Left ventricle myocardium superior (tissue), 1 donor: Measurements from ENCODE around the gene SHC1. TPM values are rescaled to one million over a fixed set of nuclear protein-coding genes. Genes with fewer than 3 reads are reported as not detected.

Experiments
- ATAC-seq: fragments of 200-7000 bp; cut with Tn5 transposase; one replicate; pipeline ENCODE4 v1.9.1; 2020; ENCODE audit warnings: mild to moderate bottlenecking, moderate library complexity
- DNase-seq: peaks from one replicate; pipeline ENCODE4 v3.0.0-alpha.2; 2020
- intact Hi-C: fragments of 100-400 bp; cut with micrococcal nuclease; formaldehyde crosslinking; loops from one replicate; pipeline ENCODE4 v1.11.0; 2022
- total RNA-seq: library from RNA; stranded (reverse); fragmentation: NEBNext Ultra II Directional; extraction: Animal tissue kit (Norgen Biotek cat#: 25700); gene quantifications from one replicate; pipeline ENCODE4 v1.2.1, GENCODE V29; 2021
- donor health status: DM: no; HTN: yes; CAD: no; lungs with severe emphysema.

SHC1 gene
- total RNA-seq, 1 donor from 2014 or later = 62.1 TPM

- DNase-seq (peak; percentile 30), ATAC-seq (no peak)
- intact Hi-C loops = no loop called here
These were observed 22.5 kb downstream of the SHC1 start for GRCh38 chr1:154948079-154948478.

- ATAC-seq = no peak
- no peak for DNase-seq
- intact Hi-C loops = no loop called here
These were observed 24.3 kb downstream of the SHC1 start for GRCh38 chr1:154945962-154946850.

GRCh38 chr1:154945160-154945961 lies 25.2 kb downstream of the SHC1 start:
- ATAC-seq (no peak), DNase-seq (no peak)
- intact Hi-C loops = no loop called here

- DNase-seq = peak; percentile 48
- intact Hi-C loops = no loop called here
- ATAC-seq = peak; percentile 10
These were observed 26.0 kb downstream of the SHC1 start for GRCh38 chr1:154944401-154945159.

GRCh38 chr1:154943649-154944400 lies 26.7 kb downstream of the SHC1 start:
- DNase-seq = peak; percentile 51
- intact Hi-C loops = no loop called here
- peak; percentile 60 for ATAC-seq

GRCh38 chr1:154941333-154942013 lies 29.1 kb downstream of the SHC1 start:
- DNase-seq (peak; percentile 43), ATAC-seq (no peak)
- intact Hi-C loops = no loop called here

- DNase-seq (no peak), ATAC-seq (no peak)
- intact Hi-C loops = no loop called here
These were observed 29.8 kb downstream of the SHC1 start for GRCh38 chr1:154940651-154941194.

- no peak for DNase-seq
- ATAC-seq = no peak
- intact Hi-C loops = no loop called here
These were observed 30.4 kb downstream of the SHC1 start for GRCh38 chr1:154940213-154940560.

GRCh38 chr1:154938604-154939399 lies 31.7 kb downstream of the SHC1 start:
- ATAC-seq (no peak), DNase-seq (no peak)
- intact Hi-C loops = no loop called here

- ATAC-seq (no peak), DNase-seq (no peak)
- intact Hi-C loops = no loop called here
These were observed 32.6 kb downstream of the SHC1 start for GRCh38 chr1:154937988-154938386.

GRCh38 chr1:154937085-154937987 lies 33.2 kb downstream of the SHC1 start:
- ATAC-seq = peak; percentile 87
- intact Hi-C loops = no loop called here
- peak; percentile 93 for DNase-seq

- intact Hi-C loops = no loop called here
- ATAC-seq (peak; percentile 93), DNase-seq (peak; percentile 96)
These were observed 33.9 kb downstream of the SHC1 start, which contains the start of gene PMVK for GRCh38 chr1:154936555-154937084. Gene PMVK (minus strand): TSS chr1:154936719. CDS start chr1:154936685, 34 bp downstream.

GRCh38 chr1:154935749-154936554 lies 34.6 kb downstream of the SHC1 start:
- intact Hi-C loops = no loop called here
- no peak for DNase-seq
- no peak for ATAC-seq

- intact Hi-C loops = no loop called here
- ATAC-seq (no peak), DNase-seq (no peak)
These were observed 36.1 kb downstream of the SHC1 start for GRCh38 chr1:154934358-154934948.

GRCh38 chr1:154931940-154932487 lies 38.5 kb downstream of the SHC1 start:
- DNase-seq = peak; percentile 45
- intact Hi-C loops = no loop called here
- ATAC-seq = no peak
